Left renal pelvis (tissue), 4 donors: ENCODE data around the gene TJP1. TPM values are rescaled to one million over a fixed set of nuclear protein-coding genes. Genes with fewer than 3 reads are reported as not detected.
"Not testable (repeated sequence)": the region's sequence is repeated elsewhere in the genome, so short reads cannot be mapped to it uniquely, and the experiment has no call there.

Experiments
- DNase-seq, 4 donors: peaks; one replicate each; pipeline ENCODE4 v3.0.0-alpha.2; 2013; ENCODE audit warnings: low read depth in 4 of 4, low spot score in 3 of 4
- polyA plus RNA-seq, 4 donors: library from polyadenylated mRNA; unstranded; fragments of 120-200 nt; gene quantifications; one replicate each; pipeline ENCODE4 v1.2.1, GENCODE V29; 2013; ENCODE audit not compliant: insufficient read length in 4 of 4

TJP1 gene
- polyA plus RNA-seq, 4 donors: 161 to 195 (median 178) TPM

GRCh38 chr15:29802411-29802810 lies 19.9 kb downstream of the TJP1 start:
- DNase-seq: no peak

- DNase-seq: no peak
Observed at GRCh38 chr15:29800491-29801366, 21.5 kb downstream of the TJP1 start.

DNA sequence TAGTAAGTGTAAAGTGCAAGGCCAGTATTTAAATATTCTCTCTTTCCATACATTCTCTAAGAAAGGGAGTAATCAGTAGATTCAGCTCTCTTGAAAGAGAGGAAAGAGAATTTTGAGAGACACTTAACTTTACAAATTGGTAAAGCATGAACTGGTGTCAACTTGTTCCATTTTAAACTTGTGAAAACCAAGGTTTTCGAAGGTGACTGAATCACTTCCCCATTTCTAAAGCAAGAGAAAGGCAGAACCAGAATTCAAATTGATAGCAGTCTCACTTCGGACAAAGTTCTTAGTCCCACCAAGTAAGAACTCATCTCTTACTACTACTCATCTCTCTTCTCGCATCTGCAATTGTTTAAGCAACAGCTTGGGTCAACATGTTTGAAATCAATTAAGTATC lies 22.4 kb downstream of the TJP1 start:
- no peak for DNase-seq

DNA sequence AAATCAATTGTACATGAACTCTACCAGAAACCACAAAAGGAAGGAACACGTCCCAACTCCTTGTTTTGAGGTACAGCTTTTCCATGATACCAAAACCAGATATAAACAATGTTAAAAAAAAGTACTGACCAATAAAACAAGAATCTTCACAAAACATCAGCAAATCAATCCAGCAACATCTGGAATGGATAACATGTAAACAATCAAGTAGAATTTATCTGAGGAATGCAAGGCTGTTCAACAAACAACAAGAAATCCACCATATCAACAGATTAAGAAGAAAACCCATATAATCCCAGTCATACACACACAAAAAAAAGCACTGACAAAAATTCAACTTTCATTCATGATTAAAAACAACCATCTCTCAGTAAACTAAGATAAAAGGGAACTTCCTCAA lies 26.7 kb downstream of the TJP1 start:
- no peak for DNase-seq

- no peak for DNase-seq
Observed at GRCh38 chr15:29792426-29793159, 29.7 kb downstream of the TJP1 start.

DNA sequence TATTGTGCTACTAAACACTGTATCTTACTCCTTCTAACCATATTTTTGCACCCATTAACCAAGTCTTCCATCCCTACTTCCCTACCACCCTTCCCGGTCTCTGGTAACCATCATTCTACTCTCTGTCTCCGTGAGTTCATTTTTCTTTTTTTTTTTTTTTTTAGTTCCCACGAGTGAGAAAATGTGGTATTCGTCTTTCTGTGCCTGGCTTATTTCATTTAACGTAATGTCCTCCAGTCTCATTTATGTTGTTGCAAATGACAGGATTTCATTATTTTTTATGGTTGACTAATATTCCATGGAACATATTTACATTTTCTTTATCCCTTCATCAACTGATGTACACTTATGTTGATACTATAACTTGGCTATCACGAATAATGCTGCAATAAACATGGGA lies 31.7 kb downstream of the TJP1 start:
- no peak for DNase-seq

DNA sequence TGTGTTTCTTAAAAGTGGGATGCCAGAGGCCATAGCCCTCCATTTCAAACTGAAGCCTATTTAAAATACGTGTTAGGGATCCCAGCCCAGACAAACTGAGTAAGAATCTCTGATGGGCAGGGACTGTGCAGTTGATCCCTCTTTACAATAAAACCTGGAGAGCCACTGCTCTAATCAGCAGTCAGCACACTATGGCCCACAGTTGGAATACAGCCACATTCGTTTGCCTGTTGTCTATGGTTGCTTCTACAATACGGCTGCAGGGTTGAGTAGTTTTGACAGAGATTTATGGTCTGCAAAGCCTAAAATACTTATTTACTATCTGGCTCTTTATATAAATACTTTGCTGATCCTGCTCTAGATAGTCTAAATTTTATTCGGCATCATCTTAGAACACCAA lies 32.4 kb downstream of the TJP1 start:
- no peak for DNase-seq

DNA sequence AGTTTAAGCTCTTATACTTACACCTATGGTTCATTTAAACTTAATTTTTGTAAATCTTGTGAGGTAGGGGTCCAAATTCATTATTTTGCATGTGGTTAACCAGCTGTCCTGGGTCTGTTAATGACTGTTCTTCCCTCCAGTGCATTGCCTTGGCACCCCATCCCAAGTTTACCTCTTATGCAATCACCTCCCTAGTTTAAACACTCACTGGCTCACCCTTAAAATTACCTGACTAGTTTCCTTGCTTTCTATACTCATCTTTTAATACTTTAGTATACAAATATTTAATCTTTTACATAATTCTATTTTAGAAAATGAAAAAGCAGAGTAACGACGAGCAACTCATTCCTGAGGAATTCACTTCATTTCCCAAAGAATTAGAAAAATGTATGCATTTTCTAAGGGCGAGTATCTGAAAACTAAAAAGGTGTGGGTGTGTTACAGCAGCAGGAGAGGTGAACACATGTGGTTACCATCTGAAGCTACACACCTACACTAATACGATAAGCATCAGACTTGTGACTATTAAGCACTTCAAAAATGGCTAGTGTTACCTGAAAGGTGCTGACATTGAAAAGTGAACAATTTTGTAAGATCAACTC lies 33.7 kb downstream of the TJP1 start:
- DNase-seq: no peak

DNA sequence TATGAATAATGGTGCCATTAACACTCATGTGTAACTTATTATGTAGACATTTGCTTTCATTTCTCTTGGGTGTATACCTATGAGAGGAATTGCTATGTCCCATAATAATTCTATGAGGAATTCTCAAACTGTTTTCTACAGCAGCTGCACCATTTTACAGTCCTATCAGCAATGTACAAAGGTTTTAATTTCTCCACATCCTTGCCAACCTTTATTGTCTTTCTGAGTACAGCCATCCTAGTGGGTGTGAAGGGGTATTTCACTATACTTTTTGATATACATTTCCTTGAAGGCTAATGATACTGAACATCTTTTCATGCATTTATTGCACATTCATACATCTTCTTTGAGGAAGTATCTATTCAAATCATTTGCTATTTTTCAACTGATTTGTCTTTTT lies 34.5 kb downstream of the TJP1 start:
- DNase-seq: no peak

- DNase-seq: no peak
Observed at GRCh38 chr15:29785642-29786041, 36.6 kb downstream of the TJP1 start.

DNA sequence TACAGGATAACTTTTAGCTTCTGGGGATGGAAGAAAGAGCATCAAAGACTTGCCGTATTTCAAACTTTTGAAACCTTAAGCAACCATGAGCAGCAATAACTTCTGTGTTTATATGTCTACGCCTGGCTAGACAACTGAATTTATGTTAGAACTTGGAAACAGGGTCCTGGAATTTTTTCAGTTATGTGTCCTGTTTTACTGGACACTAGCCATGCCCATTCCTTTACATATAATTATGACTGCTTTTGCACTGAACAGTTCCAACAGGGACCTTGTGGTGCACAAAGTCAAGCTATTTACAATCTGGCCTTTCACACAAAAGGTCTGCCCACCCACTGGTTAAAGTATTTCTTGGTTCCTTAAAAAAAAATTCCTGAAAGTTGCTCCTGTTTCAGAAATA lies 37.1 kb downstream of the TJP1 start:
- DNase-seq: no peak

DNA sequence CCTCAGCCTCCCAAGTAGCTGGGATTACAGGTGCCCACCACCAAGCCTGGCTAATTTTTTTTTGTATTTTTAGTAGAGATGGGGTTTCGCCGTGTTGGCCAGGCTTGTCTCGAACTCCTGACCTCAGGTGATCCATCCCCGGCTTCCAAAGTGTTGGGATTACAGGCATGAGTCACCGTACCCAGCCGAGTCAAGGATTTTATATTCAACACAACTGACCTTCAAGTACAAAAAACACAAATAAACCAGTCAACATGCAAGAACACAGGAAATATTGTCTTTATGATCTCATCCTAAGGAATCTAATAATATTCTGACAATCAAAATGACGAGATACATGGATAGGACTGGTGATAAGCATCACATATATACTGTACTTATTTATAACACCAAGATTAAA lies 37.9 kb downstream of the TJP1 start:
- DNase-seq: no peak

DNA sequence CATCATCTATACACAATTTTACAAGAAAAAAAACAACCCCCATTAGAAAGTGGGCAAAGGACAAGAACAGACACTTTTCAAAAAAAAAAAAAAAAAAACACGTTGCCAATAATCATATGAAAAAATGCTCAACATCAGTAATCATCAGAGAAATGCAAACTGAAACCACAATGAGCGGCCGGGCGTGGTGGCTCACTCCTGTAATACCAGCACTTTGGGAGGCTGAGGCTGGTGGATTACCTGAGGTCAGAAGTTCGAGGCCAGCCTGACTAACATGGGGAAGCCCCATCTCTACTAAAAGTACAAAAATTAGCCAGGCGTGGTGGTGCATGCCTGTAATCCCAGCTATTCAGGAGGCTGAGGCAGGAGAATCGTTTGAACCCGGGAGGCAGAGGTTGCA lies 39.5 kb downstream of the TJP1 start:
- not testable (repeated sequence) for DNase-seq

DNA sequence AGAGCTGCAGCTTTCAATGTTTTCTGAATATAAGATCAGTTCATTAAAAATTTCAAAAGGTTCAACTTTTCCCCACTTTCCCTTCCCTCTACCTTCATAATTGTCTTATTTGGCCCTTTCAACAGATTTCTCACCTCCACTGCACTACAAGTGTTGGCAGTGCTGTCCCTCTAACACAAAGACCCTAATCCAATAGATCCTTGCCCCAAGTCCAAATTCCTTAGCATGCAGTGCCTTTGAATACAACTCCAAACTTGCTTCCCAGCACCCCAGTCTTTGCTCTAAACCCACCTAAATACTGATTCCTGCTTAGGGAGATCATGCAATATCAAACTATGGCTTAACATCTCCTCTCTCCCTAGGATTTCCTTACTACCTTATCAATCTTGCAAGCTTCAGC lies 43.9 kb downstream of the TJP1 start:
- no peak for DNase-seq

GRCh38 chr15:29776859-29777258 lies 45.4 kb downstream of the TJP1 start:
- DNase-seq: no peak

DNA sequence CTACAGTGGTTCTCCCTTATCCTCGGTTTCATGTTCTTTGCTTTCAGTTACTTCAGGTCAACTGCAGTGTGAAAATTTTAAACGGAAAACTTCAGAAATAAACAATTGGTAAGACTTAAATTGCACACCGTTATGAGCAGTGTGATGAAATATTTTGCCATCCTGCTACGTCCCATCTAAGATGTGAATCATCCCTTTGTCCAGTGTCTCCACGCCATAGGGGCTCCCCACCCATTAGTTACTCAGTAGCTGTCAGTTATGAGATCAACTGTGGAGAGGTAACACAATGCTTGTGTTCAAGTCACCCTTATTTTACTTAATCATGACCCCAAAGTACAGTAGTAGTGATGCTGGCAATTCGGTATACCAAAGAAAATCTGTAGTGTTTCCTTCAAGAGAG lies 47.4 kb downstream of the TJP1 start:
- no peak for DNase-seq

GRCh38 chr15:29773816-29774215 lies 48.5 kb downstream of the TJP1 start:
- no peak for DNase-seq

DNA sequence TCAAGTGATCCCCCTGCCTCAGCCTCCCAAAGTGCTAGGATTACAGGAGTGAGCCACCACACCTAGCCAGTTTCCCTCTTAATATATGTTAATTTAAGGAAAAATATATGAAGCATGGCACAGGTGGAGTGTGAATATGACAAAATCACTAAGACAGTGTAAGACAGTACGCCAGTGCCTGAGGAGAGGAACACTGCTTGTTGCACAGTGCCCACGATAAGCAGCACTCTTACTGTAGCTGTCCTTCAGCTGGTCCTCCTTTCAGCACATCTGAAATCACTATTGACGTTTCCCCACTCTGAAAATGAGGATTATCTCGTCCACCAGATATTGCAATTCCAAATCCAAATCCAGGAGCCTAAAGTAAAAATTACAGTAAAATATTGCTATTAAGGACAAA lies 49.3 kb downstream of the TJP1 start:
- no peak for DNase-seq

GRCh38 chr15:29770796-29771195 lies 51.5 kb downstream of the TJP1 start:
- no peak for DNase-seq

DNA sequence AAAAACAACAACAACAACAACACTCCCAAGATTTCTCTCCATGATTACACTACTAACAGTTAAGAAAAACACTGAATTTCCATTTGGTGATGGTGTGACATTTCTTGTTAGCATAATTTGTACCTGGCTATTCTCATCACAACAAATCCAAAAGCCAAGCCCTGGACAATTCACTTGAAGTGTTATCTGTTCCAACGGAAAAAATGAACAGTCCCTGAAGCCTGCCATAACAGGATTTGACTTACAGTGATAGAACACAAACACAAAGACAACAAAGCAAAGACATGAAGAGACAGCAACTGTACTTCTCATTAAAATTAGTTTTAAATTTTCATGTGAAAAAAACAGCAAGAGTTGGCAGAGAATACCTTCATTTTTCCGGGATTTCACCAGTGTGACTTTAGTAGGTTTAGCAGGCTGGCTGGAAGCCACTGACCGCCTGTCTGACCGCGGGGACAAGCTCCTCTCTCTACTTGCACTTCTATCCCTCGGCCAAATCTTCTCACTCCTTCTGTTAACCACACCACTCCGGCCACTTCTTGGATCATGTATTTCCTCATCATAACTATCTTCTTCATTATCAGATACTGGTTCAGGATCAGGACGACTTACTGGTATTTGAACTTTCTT lies 56.3 kb downstream of the TJP1 start:
- no peak for DNase-seq

GRCh38 chr15:29765234-29765841 lies 56.9 kb downstream of the TJP1 start:
- DNase-seq: no peak
